ENCODE data around the gene CDH1.
"Not testable (repeated sequence)": the region's sequence is repeated elsewhere in the genome, so short reads cannot be mapped to it uniquely, and the experiment has no call there.

The CDH1 gene

DNA sequence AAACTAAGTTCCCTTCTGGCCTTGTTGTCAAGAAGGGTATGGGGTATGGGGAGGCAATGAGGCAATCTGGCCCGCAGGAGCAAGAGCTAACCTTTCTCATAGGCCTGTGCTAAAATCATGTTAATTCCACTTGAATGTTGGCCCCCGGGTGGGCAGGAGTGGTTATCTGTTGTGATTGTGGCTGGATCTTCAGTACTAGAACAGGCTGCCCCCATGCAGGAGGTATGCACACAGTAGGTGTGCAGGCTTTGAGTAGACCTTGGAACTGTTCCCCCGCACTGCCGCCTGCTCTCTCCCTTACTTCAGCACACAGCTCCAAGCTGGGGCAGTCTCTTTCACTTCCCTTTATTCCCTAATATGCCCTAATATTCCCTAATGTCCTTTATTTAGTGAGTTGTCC is 53.9 kb downstream of the CDH1 start:
- no peak for DNase-seq

DNA sequence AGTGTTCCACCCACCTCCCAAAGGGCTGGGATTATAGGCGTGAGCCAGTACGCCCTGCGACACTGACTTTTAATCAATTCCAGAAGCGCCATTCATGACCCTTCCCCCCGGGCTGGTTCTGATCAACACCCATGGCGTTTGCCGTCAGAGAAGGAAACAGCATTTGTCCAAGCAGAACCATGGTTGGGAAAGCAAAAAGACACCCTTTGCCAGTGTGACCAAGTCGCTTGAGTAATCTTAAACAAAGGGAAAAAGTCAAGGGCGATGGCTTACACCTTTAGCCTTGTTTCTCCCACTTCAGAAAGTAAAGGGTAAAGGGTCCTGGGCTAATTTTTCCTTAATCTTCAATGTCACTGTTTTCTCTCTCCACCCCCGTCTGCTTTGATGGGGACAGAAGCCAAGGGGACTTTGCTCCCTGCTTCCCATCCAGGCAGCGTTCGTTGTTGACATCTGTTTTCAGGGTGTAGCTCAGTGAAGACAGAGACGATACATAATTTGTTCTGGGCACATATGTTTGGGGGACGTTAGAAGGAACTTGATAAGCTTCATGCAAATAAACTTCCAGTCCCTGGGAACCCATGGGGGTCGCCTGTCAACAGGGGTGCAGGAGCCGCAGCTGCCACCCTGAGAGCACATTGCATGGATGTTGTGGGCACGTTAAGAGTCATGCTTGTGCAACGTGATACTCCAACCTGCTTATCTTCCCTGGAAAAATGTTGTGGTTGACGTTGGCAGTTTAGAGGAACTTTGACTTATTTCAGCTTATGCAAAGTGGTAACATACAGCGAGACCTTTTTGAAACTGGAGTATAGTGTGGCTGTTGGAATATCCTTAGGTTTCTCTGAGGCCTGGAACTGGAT is 55.6 kb downstream of the CDH1 start:
- DNase-seq, result no peak

DNA sequence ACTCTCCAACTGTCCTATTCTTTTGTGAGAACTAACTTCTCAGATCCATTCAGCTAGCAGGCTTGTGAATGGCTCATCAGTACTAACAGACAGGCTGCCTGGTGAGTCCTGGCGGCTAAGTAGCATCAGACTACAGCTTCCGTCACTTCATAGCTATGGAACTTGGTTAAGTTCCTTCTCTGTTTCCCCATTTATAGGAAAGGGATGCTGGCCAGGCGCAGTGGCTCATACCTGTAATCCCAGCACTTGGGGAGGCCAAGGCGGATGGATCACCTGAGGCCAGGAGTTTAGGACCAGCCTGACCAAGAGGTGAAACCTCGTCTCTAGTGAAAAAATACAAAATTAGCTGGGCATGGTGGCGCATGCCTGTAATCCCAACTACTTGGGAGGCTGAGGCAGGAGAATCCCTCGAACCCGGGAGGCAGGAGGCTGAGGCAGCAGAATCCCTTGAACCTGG is 56.3 kb downstream of the CDH1 start:
- no peak for DNase-seq

DNA sequence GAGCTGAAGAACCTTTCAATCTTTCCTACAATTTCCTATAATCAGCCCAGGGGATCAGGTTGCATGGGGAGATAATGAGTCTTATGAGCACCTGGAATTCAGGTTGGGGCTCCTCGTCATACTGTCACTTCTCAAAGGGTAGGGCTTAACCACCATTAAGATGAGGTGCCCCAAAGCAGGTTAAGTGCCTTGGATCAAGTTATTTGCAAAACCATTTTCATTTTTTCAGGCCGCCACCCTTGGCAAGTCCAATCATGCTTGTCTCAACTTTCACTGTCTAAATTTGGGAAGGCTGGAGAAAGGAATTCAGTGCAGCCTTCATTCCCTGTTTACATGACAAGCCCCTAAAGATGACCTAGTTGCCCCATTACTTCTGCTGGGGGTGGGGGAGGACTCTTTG is 61.3 kb downstream of the CDH1 start:
- no peak for DNase-seq

DNA sequence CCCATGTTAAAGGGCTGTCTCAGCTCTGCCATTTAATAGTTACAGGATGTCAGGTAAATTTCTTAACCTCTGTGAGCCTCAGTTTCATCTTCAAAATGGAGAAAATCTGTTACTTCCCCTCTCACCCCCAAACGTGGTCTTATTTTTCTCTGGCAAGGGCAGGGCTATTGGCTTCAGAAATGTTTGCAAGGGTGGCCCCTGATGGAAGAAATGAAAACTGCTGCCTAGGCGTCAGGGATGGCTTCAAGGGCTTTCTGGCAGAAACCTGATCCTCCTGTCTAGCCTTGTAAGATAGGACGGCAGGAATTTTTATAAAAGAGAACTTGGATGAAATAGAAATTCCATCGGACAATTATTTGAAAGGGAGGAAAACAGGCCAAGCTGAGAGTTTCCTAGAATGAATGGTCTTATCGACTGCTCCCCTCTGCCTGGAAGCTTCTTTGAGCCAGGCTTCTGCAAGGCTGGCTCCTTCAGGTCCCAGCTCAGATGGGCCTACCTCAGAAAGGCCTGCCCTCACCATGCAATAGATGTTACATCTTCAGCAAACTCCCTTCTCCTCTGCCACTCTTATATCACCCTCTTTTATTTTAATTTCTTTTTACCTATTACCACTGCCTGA is 63.3 kb downstream of the CDH1 start:
- DNase-seq, result peak in 3 of 5 donors; percentile 4 to 57 (median 15)

DNA sequence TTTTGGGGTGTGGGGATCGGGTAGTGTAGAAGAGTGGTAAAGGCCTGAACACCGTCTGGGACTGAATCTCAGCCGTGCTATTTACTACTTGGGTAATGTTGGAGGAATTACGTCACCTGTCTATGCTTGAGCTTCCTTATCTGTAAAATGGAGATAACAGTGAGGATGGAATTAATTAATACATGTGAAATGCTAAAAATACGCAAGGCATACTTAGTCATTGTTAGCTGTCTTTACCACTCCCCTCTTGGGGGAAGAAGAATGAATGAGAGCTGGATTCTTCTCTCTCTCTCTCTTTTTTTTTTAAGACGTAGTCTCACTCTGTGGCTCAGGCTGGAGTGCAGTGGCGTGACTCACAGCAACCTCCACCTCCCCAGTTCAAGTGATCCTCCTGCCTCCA is 65.1 kb downstream of the CDH1 start:
- DNase-seq, result no peak

DNA sequence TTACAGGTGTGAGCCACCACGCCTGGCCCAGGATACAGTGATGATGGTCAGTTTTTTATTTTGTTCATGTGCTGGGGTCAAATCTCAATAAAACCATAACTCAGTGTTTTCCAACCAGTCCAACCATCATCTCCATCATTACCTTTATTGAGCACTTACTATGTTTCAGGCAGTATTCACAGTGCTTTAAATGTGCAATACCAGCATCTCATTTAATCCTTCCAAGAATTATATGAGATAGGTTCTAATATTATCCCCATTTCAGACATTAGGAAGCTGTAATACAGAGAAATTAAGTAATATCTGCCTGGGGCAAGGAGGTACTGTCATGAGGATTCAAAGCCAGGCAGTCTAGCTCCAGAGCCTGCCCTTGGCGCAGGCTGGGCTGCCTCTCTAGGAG is 69.3 kb downstream of the CDH1 start:
- DNase-seq, result no peak

DNA sequence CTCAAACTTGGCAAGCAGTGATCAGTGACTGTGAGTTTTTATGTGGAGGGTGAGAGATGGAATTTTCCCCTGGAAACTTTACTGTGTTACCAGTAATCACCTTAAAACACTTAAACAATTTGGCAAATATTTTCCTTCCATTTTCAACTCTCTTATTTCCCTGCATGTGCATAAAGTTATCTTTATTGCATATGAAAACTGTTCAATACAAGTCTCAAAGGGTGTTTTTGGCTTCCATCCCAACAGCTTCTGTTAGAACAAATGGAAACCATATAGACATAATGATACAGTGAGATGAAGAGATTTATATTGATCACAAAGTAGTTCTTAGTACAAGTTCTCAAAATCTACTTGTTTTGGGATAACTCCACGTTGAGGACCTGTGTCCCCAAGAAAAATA is 69.9 kb downstream of the CDH1 start:
- DNase-seq, result no peak

DNA sequence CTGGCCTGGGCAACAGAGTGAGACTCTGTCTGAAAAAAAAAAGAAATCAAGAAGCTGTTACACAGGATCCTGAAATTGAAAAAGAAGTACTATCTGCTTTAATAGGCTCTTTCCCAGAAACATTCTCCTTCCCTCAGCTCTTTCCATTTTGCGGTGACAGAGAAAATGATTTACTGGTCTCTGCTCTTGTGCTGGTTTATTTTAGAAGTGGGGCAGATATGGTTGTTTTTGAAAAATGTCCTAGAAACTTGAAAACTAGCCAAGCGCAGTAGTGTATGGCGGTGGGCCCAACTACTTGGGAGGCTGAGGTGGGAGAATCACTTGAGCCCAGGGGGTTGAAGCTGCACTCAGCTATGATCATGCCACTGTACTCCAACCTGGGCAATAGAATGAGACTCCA is 77.4 kb downstream of the CDH1 start:
- no peak for DNase-seq

DNA sequence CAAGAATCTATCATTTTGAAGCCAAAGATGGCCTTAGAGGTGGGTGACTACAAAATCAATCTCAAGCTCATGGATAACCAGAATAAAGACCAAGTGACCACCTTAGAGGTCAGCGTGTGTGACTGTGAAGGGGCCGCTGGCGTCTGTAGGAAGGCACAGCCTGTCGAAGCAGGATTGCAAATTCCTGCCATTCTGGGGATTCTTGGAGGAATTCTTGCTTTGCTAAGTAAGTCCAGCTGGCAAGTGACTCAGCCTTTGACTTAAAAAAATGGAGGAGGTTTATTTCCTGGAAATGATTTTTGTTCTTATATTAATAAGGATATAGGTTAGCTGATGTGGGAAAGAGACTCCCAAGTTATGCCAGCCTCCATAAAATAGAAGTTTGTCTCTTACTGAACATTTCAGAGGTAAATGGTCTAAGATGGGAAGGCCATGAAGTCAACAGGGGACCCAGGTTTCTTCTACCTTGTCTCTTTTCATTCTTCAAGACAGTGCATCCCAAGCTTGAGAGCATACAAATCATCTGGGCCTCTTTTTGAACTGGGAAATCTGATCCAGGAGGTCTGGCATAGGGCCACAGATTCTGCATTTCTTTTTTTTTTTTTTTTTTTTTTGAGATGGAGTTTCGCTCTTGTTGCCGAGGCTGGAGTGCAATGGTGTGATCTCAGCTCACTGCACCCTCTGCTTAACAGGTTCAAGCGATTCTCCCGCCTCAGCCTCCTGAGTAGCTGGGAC is 86.5 kb downstream of the CDH1 start:
- DNase-seq, result no peak

DNA sequence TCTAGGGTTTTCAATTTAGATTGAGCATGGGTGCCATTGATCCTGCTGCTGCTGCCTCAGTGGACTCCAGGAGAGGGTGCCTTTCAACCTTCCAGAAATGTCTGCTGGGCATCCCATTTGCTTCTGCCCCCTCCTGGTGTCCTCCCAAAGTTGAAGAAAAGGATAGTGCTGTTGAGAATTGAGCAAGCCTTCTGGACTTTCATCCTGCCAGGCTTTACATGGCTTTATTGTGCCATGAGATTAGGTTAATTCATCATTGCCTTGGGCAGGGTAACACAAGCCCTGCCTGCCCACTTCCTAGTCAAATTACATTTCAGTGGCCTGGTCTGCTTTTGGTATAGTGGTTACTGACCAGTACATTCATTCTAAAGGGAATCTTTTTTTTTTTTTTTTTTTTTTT is 88.3 kb downstream of the CDH1 start:
- no peak for DNase-seq

DNA sequence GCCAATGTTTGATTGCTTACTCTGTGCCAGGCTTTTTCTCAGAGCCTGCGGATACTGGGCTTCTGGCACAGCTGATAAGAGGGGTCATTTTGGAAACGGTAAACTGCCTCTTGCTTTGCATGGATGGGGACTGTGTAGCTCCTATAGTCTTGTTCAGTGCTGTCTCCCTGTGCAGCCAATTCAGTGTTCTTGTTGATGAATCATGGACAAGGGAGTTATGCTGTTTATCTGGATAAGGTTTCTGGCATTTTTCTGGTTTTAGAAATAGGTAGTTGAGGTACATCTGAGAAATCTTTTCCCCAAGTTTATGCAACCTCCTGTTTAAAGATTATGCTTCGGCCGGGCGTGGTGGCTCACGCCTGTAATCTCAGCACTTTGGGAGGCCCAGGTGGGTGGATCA is 89.6 kb downstream of the CDH1 start:
- no peak for DNase-seq

DNA sequence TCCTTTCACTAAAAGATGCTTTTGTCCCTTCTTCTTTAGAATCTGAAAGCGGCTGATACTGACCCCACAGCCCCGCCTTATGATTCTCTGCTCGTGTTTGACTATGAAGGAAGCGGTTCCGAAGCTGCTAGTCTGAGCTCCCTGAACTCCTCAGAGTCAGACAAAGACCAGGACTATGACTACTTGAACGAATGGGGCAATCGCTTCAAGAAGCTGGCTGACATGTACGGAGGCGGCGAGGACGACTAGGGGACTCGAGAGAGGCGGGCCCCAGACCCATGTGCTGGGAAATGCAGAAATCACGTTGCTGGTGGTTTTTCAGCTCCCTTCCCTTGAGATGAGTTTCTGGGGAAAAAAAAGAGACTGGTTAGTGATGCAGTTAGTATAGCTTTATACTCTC is 96.2 kb downstream of the CDH1 start:
- no peak for DNase-seq

DNA sequence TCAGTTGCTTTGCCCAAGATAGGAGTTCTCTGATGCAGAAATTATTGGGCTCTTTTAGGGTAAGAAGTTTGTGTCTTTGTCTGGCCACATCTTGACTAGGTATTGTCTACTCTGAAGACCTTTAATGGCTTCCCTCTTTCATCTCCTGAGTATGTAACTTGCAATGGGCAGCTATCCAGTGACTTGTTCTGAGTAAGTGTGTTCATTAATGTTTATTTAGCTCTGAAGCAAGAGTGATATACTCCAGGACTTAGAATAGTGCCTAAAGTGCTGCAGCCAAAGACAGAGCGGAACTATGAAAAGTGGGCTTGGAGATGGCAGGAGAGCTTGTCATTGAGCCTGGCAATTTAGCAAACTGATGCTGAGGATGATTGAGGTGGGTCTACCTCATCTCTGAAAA is 97.5 kb downstream of the CDH1 start:
- DNase-seq, result no peak

DNA sequence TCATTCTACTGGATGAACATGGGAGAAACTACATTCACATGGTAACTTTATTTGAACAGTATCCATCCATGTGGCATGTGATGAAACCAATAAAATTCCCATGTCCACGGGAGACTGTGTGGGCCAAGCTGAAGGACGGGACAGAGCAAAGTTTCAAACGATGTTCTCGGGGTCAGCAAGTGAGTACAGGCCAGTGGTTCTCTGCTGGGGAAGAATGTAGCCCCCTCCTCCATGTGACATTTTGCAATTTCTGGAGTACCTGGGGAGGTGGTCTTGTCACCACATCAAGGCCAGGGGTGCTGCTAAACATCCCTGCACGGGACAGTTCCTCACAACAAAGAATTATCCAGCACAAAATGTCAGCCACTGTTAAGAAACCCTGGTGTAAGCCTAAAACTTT is 98.9 kb downstream of the CDH1 start:
- no peak for DNase-seq

DNA sequence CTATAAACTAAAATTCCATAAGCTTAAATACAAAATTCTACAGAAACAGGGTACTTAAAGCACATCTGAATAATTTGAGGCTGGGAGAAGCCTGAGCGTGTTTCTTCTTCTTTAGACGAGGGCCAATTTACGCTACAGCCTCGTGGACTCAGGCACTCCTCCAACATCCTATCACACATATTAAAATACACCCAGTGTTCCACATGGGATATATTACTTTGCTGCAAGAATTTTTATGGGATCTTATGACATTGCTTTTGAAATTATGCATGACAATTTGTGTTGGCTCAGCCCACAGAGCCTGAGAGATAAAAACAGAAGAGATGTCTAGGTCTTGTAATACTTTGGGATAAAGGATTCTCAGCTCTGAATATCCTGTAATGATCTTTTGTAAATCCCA is 102.7 kb downstream of the CDH1 start:
- DNase-seq, result no peak

DNA sequence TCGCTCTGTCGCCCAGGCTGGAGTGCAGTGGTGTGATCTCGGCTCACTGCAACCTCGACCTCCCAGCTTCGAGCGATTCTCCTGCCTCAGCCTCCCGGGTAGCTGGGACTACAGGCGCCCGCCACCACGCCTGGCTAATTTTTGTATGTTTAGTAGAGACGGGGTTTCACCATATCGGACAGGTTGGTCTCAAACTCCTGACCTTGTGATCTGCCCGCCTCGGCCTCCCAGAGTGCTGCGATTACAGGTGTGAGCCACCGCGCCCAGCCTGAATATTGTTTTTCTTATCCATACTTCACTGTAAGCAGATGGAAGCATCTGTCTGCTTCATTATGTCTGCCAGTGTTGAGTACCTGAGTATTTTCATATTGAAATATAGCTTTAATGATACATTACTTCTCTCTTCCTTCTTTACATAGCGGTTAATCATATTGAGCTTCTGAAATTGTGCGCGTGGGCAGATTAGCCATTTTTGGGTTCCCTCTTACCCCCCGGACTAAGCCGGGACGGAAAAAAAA is 105.9 kb downstream of the CDH1 start:
- DNase-seq, result not testable (repeated sequence)

DNA sequence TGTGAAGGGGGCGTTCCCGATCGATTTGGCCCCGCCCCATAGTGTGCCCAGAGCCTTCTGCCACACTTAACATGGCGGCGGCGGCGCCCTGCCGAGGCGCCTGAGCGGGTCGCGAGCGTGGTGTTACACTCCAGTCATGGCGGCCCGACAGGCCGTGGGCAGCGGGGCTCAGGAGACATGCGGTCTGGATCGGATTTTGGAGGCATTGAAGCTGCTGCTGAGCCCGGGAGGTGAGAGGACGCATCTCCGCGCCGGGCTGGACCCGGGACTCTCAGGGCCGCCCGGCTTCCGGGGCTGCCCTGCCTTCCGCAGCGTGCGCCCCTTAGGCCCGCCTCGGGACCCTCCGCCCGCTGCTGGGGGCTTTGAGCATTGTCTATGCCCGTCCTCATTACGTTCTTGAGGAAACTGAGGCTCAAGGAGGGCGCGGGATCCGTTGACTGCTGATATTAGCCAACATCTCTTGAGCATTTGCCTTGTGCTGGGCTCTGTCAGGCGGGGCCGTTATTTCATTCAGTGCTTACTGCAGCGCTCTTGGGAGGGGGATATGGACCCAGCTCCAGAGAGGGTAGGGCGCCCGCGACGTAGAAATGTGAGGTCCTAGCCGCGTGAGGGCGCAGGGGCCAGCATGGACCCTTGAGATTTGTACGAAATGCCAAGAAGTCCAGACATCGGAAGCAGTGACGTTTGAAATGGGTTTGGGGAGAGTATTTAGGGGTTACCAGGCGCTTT is 106.6 kb downstream of the CDH1 start, which contains the start of gene TANGO6:
Gene TANGO6 (plus strand): TSS at position 50 of the 729 bp plus-strand sequence. CDS start 87 bp downstream, at position 137.
- DNase-seq, result peak; percentile 76 to 88 (median 84)

DNA sequence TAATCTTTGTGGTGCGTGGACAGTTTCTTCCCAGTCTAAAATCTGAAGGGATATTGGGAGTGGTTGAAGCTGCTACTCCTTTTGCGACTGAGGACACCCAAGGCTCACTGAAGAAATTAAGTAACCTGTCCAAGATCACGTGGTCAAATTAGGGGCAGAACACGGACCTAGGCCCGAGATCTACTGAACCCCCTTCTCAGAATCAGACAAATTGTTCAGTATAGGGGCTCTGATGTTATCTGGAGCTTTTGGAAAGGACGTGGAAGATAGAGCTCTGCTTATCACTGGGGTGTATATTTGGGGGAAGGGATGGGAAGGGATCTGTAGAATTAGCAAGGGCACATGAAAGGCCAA is 107.1 kb downstream of the CDH1 start:
- no peak for DNase-seq

DNA sequence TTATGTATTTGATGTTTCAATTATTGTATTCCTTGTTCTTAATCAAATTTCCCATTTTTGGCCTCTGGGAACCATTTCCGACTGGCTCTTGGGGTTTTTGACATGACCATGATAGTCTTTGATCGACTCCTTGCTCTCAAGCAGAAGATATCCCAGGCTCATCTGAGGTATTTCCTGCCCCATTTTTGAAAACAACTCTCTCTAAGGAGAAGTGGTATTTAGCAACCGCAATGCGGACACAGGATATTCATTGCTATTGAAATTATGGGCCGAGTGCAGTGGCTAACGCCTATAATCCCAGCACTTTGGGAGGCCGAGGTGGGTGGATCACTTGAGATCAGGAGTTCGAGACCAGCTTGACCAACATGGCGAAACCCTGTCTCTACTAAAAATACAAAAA is 111.7 kb downstream of the CDH1 start:
- no peak for DNase-seq

DNA sequence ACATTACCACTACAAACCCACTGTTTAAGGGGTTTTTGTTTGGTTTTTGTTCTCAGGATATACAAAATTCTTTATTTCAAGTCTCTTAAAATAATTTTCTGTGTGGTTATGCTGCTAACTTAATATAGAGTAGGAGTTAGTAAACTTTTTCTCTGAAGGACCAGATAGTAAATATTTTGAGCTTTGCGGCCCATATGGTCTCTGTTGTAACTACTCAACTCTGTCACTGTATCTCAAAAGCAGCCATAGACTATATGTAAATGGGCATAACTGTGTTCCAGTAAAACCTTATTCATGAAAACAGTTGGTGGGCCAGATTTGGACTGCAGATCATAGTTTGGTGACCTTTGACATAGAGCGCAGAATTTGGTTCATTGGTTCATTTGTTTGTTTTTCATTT is 113.4 kb downstream of the CDH1 start:
- DNase-seq, result no peak

DNA sequence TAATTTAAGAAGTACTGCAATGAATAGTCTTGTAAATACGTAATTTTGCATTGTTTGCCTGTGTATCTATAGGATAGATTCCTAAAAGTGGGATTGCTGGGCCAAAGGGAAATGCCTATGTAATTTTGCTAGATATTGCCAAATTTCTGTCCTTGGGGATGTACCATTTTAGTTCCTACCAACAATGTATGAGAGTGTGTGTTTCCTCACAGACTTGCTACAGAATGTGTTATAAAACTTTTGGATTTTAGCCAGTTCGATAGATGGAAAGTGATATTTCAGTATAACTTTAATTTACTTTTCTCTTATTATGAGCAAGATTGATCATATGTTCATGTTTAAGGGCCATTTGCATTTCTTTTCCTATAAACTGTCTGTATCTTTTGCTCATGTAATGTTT is 114.5 kb downstream of the CDH1 start:
- DNase-seq, result no peak

DNA sequence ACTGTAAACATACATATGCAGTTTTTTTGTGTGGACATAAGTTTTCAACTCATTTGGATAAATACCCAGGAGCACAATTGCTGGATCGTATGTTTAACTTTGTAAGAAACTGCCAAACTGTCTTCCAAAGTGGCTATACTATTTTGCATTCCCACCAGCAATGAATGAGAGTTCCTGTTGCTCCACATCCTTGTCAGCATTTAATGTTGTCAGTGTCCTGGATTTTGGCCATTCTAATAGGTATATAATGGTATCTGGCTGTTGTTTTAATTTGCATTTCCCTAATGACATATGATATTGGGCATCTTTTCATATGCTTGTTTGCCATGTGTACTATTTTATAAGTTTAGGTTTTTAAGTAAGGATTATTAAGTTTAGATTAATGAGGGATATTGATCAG is 120.4 kb downstream of the CDH1 start:
- DNase-seq, result no peak

Measured in T-helper 1 cell (primary cell).